Suprapubic skin (tissue), 3 donors: ENCODE results near the gene LGI4.

Experiments
- CTCF ChIP-seq, 2 donors: fragments of 200-600 bp in 1 of 2; fragments of 450-650 bp in 1 of 2; sonication (generic) in 1 of 2; IDR thresholded peaks; one replicate each; pipeline ENCODE4 v1.5.1; 2016 to 2019; ENCODE audit warnings: antibody characterized with exemption in 2 of 2, mild to moderate bottlenecking in 1 of 2, moderate library complexity in 1 of 2
- POLR2AphosphoS5 ChIP-seq, 3 donors: sonication (generic); formaldehyde crosslinking; IDR thresholded peaks; one replicate each; pipeline ENCODE4 v1.6.1; 2017; ENCODE audit warnings: antibody characterized with exemption in 3 of 3

- TF ChIP-seq POLR2AphosphoS5 (IDR thresholded peaks at IDR 0.05) (no peak), CTCF (IDR thresholded peaks at IDR 0.05) (no peak)
Observed at GRCh38 chr19:35089554-35089953, 45.3 kb downstream of the LGI4 start.
